ENCODE results near the gene ADAM8. TPM values are rescaled to one million over a fixed set of nuclear protein-coding genes. Genes with fewer than 3 reads are reported as not detected.

ADAM8 gene
- total and polyA plus RNA-seq, 2 donors (not counting 1 experiment from before 2014, with no cell fraction given), result 116 to 196 TPM

DNA sequence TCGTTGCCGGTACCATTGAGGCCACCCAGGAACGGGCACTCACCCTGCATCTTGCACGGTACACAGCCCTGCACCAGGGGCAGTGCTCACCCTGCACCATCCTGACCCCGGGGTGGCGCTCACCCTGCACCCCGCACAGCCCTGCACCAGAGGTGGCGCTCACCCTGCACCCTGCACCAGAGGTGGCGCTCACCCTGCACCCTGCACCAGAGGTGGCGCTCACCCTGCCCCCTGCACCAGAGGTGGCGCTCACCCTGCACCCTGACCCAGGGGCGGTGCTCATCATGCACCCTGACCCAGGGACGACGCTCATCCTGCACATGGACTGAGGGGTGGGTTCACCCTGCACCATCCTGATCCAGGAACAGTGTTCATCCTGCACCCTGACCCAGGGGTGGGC, 25.6 kb upstream of the ADAM8 start:
- Histone ChIP-seq H3K4me3 (ENCODE audit: control extremely low read depth in 1 of 5, extremely low read depth in 1 of 5, insufficient read depth in 1 of 5, low read depth in 2 of 5, low read length in 4 of 5) (no peak overlapping the region), H3K4me2 (replicated peaks; ENCODE audit: low read depth, low read length, poor library complexity, severe bottlenecking) (no peak overlapping the region), H2AFZ (ENCODE audit: insufficient read depth, low read depth, low read length, poor library complexity, severe bottlenecking) (no peak overlapping the region), H4K20me1 (ENCODE audit: control insufficient read depth, insufficient read depth, low read length, poor library complexity, severe bottlenecking) (peaks cover 47% of the 10 kb centered on the region), H3K4me1 (ENCODE audit: control insufficient read depth in 2 of 2, insufficient read depth in 2 of 2, low read length in 2 of 2) (peaks cover 13 to 21% of the 10 kb centered on the region in 2 donors), H3K9me3 (ENCODE audit: control extremely low read depth in 1 of 3, control insufficient read depth in 2 of 3, insufficient read depth in 1 of 3, low read length in 2 of 3) (no peaks in the 10 kb centered on the region), H3K9ac (ENCODE audit: low read length) (no peak overlapping the region), H3K27me3 (replicated peaks in 1 of 4; ENCODE audit: control extremely low read depth in 1 of 4, control insufficient read depth in 3 of 4, insufficient read depth in 4 of 4, low read length in 3 of 4) (no peaks in the 10 kb centered on the region), H3K79me2 (ENCODE audit: control insufficient read depth, insufficient read depth, low read length) (peaks cover 53% of the 10 kb centered on the region), H3K36me3 (replicated peaks in 1 of 2; ENCODE audit: control extremely low read depth in 1 of 2, control insufficient read depth in 1 of 2, extremely low read depth in 1 of 2, insufficient read depth in 2 of 2, low read length in 1 of 2) (peaks cover 0 to 54% of the 10 kb centered on the region in 2 experiments), H3K27ac (ENCODE audit: low read length in 2 of 2) (no peak overlapping the region)
- TF ChIP-seq, protein P1, sequence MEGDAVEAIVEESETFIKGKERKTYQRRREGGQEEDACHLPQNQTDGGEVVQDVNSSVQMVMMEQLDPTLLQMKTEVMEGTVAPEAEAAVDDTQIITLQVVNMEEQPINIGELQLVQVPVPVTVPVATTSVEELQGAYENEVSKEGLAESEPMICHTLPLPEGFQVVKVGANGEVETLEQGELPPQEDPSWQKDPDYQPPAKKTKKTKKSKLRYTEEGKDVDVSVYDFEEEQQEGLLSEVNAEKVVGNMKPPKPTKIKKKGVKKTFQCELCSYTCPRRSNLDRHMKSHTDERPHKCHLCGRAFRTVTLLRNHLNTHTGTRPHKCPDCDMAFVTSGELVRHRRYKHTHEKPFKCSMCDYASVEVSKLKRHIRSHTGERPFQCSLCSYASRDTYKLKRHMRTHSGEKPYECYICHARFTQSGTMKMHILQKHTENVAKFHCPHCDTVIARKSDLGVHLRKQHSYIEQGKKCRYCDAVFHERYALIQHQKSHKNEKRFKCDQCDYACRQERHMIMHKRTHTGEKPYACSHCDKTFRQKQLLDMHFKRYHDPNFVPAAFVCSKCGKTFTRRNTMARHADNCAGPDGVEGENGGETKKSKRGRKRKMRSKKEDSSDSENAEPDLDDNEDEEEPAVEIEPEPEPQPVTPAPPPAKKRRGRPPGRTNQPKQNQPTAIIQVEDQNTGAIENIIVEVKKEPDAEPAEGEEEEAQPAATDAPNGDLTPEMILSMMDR (IDR thresholded peaks at IDR 0.05), result no peak
- TF ChIP-seq EZH2 (IDR thresholded peaks at IDR 0.05; ENCODE audit: borderline replicate concordance, insufficient read depth, low read depth, low read length, poor library complexity, severe bottlenecking), result no peak
- ChIA-PET POLR2A (interaction anchor here (0.6 to 0.7 kb wide), 2 partner anchors 17 to 18 kb away, joined by 3 to 4 read pairs; no protein-coding TSS in a partner anchor), CTCF (interaction anchor here (1.3 kb wide), 1 partner anchor 26 kb away, joined by 4 read pairs; no protein-coding TSS in a partner anchor)
- no peak overlapping the region for H3K4me3 Mint-ChIP-seq
- H3K27me3 Mint-ChIP-seq, result no peaks in the 10 kb centered on the region
- 98% methylated on average over 14 of the region's 14 CpGs for WGBS (ENCODE audit: insufficient coverage)
- H3K27ac Mint-ChIP-seq, result no peak overlapping the region
- no peaks in the 10 kb centered on the region for H3K9me3 Mint-ChIP-seq (ENCODE audit: insufficient read depth)
- ATAC-seq (ENCODE audit: low read depth) (no peak), DNase-seq (no peak)
- intact Hi-C loops (cut with micrococcal nuclease), result no loop called here
- H3K4me1 Mint-ChIP-seq, result peaks cover 24% of the 10 kb centered on the region

DNA sequence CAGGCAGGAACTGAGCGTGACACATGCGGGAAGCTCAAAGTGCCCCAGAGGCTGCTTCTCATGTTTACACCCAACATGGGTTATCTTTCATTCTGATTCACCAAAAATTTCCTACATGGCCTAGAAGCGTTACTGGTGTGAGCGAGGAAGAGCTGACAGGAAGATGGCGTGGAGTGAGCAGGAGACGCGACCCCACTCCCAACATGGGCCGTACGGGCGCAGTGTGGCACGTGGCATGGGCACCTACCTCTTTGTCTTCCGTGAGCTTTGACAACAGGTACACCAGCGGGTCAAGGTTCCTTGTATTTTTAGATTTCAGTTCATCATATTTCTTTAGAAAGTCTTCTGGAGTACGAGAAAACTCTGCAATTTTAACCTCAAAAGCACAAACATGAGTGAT, 23.1 kb upstream of the ADAM8 start:
- no peak overlapping the region for H3K4me3 Mint-ChIP-seq
- H3K4me2 ChIP-seq (replicated peaks; ENCODE audit: low read depth, low read length, poor library complexity, severe bottlenecking), result no peak overlapping the region
- peaks cover 33% of the 10 kb centered on the region for H4K20me1 ChIP-seq (ENCODE audit: control insufficient read depth, insufficient read depth, low read length, poor library complexity, severe bottlenecking)
- TF ChIP-seq EZH2 (IDR thresholded peaks at IDR 0.05; ENCODE audit: borderline replicate concordance, insufficient read depth, low read depth, low read length, poor library complexity, severe bottlenecking), result no peak
- TF ChIP-seq, protein P1 (IDR thresholded peaks at IDR 0.05), result no peak
- no peaks in the 10 kb centered on the region for H3K4me1 ChIP-seq (ENCODE audit: control insufficient read depth in 2 of 2, insufficient read depth in 2 of 2, low read length in 2 of 2)
- no peak overlapping the region for H3K9ac ChIP-seq (ENCODE audit: low read length)
- H3K79me2 ChIP-seq (ENCODE audit: control insufficient read depth, insufficient read depth, low read length), result peaks cover 28% of the 10 kb centered on the region
- H3K27me3 Mint-ChIP-seq, result no peaks in the 10 kb centered on the region
- no peak overlapping the region for H2AFZ ChIP-seq (ENCODE audit: insufficient read depth, low read depth, low read length, poor library complexity, severe bottlenecking)
- no peak for DNase-seq
- intact Hi-C loops (cut with micrococcal nuclease), result no loop called here
- no peaks in the 10 kb centered on the region for H3K9me3 Mint-ChIP-seq (ENCODE audit: insufficient read depth)
- 93% methylated on average over 11 of the region's 14 CpGs for WGBS (ENCODE audit: insufficient coverage)
- ATAC-seq (ENCODE audit: low read depth), result no peak
- H3K36me3 ChIP-seq (replicated peaks in 1 of 2; ENCODE audit: control extremely low read depth in 1 of 2, control insufficient read depth in 1 of 2, extremely low read depth in 1 of 2, insufficient read depth in 2 of 2, low read length in 1 of 2), result peaks cover 0 to 72% of the 10 kb centered on the region in 2 experiments
- CTCF ChIA-PET, result interaction anchor here (0.8 to 1.5 kb wide), 2 partner anchors 25 to 30 kb away, joined by 3 to 5 read pairs; no protein-coding TSS in a partner anchor
- H3K4me1 Mint-ChIP-seq, result peaks cover 6% of the 10 kb centered on the region
- H3K27ac Mint-ChIP-seq, result no peak overlapping the region
- H3K27me3 ChIP-seq (replicated peaks in 1 of 4; ENCODE audit: control extremely low read depth in 1 of 4, control insufficient read depth in 3 of 4, insufficient read depth in 4 of 4, low read length in 3 of 4), result no peaks in the 10 kb centered on the region
- H3K9me3 ChIP-seq (ENCODE audit: control extremely low read depth in 1 of 3, control insufficient read depth in 2 of 3, insufficient read depth in 1 of 3, low read length in 2 of 3), result no peaks in the 10 kb centered on the region
- no peak overlapping the region for H3K4me3 ChIP-seq (ENCODE audit: control extremely low read depth in 1 of 5, extremely low read depth in 1 of 5, insufficient read depth in 1 of 5, low read depth in 2 of 5, low read length in 4 of 5)
- H3K27ac ChIP-seq (ENCODE audit: low read length in 2 of 2), result no peak overlapping the region
- POLR2A ChIA-PET, result no interaction called here
